Muscle of leg (tissue), 11 donors: Measurements from ENCODE around the gene TULP4. TPM values are rescaled to one million over a fixed set of nuclear protein-coding genes. Genes with fewer than 3 reads are reported as not detected.
A peak's percentile ranks its signal among the peaks of the same experiment; 100 is the strongest.

ENCODE experiments used
- DNase-seq: peaks from one replicate; pipeline ENCODE4 v3.0.0; 2013
- H3K27ac ChIP-seq: one replicate; pipeline ENCODE4 v1.5.1; 2013; ENCODE audit warnings: mild to moderate bottlenecking, low read length, control low read depth
- H3K27me3 ChIP-seq: one replicate; pipeline ENCODE4 v1.6.1; 2013; ENCODE audit warnings: low read length; ENCODE audit not compliant: control insufficient read depth, insufficient read depth
- H3K36me3 ChIP-seq: one replicate; pipeline ENCODE4 v1.6.1; 2013; ENCODE audit warnings: low read length; ENCODE audit not compliant: control insufficient read depth, insufficient read depth
- H3K4me1 ChIP-seq: one replicate; pipeline ENCODE4 v1.6.1; 2013; ENCODE audit warnings: low read length; ENCODE audit not compliant: control insufficient read depth, insufficient read depth
- H3K4me3 ChIP-seq: one replicate; pipeline ENCODE4 v1.5.1; 2013; ENCODE audit warnings: low read length, control low read depth
- H3K9me3 ChIP-seq: replicated peaks from 2 replicates; pipeline ENCODE4 v1.6.1; 2013; ENCODE audit warnings: low read depth, low read length; ENCODE audit not compliant: control insufficient read depth
- WGBS: methylation state at CpG from one replicate; pipeline ENCODE4 v1.1.5; 2013; ENCODE audit warnings: missing lambda C conversion rate; ENCODE audit not compliant: insufficient coverage; 5-methylcytosine and 5-hydroxymethylcytosine counted together
- polyA plus RNA-seq, 8 donors: library from polyadenylated mRNA; unstranded; fragments of 120-200 nt; gene quantifications; one replicate each; pipeline versions ENCODE4 v1.2.1 to v1.2.3, GENCODE V29; 2013; ENCODE audit warnings: inconsistent platforms in 1 of 8, low replicate concordance in 1 of 8; ENCODE audit not compliant: insufficient read length in 8 of 8, insufficient read depth in 1 of 8
- total RNA-seq: library from RNA; stranded (reverse); fragments of 120-200 nt; gene quantifications from one replicate; pipeline ENCODE4 v1.2.4, GENCODE V29; 2013

Gene TULP4
- total and polyA plus RNA-seq, 9 donors = 11.2 to 176 (median 17.8) TPM

DNA sequence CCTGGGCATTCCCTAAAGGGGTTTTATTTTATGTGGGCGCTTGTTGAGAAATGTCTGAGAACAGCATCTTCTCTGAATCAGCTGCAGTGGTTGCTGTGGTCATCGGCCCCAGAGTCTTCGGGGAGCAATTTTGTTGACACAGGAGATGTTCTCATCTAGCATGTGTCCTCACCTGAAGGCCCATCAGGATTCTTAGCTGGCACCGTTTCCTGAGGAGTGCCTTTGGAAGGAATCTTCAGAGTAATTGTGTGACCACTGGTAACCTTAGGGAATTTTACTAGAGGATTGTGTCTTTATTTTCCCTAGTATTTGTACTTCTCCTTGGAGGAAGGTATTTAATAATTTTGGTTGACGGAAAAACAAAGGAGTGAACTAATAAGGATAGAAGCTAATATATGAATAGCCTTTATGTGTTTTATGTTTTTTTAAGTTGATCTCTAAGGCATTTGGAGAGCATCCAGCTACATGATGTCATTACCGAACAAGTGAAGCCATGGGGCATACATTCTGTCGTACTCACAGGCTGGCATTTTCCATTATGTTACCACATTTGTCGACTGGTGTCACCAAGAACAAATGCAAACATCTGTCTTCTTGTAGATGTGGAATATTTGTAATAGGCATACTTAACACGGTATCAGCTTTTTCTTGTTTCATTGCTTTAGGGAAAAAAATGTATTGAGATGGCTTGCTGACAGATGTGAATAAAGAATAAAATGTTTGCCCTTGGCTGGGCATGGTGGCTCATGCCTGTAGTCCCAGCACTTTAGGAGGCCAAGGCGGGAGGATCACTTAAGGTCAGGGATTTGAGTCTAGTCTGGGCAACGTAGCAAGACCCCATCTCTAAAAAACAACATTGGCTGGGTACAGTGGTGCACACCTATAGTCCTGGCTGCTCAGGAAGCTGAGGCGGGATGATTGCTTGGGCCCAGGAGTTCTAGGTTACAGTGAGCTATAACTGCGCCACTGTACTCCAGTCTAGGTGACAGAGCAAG, 41.9 kb downstream of the TULP4 start:
- Histone ChIP-seq H3K4me3 (no peak overlapping the region), H3K27me3 (no peaks in the 10 kb centered on the region), H3K27ac (peak overlapping the region; percentile 43), H3K36me3 (no peaks in the 10 kb centered on the region), H3K4me1 (peaks cover 18% of the 10 kb centered on the region), H3K9me3 (no peaks in the 10 kb centered on the region)
- 89% methylated on average over 6 of the region's 13 CpGs for WGBS
- peak; percentile 74 for DNase-seq

DNA sequence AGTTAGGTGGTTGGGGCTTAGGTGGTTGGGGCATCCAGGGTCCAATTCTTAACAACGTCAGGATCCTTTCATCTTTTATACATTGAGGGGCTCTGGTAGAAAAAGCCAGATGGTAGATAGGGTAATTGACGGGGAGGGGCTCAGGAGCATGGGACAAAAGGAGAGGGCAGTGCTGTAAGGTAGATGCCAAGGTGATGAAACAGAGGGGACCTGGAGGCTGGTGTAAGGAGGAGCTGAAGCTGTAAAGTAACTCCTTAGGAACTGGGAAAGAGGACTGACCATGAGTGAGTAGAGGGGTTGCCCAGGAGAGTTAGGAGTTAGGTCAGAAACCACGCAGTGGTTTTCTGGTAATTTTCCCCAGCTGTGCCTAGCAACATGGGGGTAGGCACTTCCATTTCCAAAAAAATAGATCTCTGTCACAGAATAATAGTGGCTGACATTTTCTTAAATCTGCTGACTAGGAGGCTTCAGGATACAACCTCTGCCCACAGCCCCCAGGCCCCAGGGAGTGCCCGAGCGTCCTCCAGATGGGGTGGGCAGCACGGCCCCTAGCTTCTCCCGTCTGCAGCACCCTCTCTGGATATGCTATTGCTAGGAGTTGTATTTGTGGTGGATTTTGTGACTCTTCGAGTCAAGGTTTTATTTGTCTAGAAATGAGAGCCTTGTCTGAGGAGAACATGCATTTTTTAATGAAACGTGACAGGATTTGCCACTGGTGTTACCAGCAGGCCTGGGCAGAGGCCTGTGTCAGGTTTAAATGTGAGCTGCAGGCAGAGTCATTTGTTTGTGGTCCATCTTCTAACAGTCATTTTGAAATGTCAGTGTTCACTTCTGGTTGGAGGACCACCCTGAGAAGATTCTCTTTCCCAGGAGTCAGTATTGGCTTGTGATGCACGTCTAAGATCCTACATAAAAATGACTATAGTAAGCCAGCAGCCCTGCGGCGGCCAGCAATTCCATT, 44.6 kb downstream of the TULP4 start:
- peak; percentile 41 for DNase-seq
- Histone ChIP-seq H3K9me3 (no peaks in the 10 kb centered on the region), H3K27ac (no peak overlapping the region), H3K36me3 (no peaks in the 10 kb centered on the region), H3K4me3 (no peak overlapping the region), H3K27me3 (no peaks in the 10 kb centered on the region), H3K4me1 (peaks cover 23% of the 10 kb centered on the region)
- 72% methylated on average over 9 of the region's 12 CpGs for WGBS

DNA sequence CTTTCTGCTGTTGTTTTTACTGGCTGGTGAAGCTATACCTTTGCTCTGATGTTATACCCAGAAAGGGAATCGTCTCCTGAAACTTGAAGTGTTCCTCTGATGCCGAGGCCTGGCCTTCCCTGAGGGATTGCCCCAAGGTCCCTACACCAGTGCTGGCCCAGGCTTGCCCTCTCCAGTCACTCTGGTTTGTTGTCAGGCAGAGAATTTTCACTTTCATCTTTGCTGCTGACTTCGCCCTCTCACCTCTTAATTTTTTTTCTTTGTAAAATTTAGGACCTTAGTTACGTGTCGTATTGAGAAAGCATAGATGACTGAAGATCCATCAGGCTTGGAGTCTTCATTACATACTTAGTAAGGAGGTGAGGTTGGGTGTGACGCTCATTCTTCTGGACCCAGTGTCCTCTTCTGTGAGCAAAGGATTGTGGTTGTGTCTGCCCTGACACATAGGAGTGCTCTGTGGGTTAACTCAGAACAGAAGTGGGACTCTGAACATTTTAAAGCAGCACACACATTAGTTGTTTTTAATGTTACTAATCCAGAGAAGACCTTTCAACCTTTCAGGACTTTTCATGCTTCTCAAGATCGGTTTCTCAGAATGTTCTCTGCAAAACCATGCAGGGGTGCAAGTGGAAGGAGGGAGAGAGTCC, 45.4 kb downstream of the TULP4 start:
- 72% methylated on average over 4 of the region's 7 CpGs for WGBS
- no peaks in the 10 kb centered on the region for H3K36me3 ChIP-seq
- H3K4me1 ChIP-seq = peaks cover 23% of the 10 kb centered on the region
- no peaks in the 10 kb centered on the region for H3K9me3 ChIP-seq
- no peaks in the 10 kb centered on the region for H3K27me3 ChIP-seq
- no peak overlapping the region for H3K4me3 ChIP-seq
- no peak overlapping the region for H3K27ac ChIP-seq
- DNase-seq = no peak

DNA sequence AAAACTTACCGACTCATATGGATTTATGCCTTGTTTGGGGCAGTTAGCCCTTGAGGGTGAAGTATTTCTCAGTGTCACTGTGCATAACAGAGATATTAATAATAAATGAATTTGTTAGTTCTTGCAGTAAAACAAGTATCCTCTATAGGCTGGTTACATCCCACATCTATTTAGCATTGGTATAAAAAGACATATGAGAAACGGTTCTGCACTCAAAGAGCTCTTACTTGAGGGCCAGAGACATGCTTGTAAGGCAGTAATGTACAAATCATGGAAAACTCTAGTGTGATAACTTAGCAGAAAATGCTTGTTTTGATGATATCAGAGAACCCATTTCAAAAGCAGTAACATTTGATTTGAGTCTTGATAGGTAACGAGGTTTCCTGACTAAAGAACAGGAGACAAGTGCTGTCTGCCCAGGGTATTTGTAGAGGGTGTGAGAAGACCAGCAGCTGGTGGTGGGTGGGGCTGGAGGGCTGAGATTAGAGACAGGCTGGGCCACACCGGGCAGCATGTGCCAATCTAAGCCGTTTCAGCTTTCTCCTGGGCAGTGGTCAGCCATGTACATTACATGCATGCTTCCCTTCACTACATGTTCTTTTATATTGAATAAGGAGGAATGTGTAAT, 46.3 kb downstream of the TULP4 start:
- DNase-seq = peak; percentile 65
- Histone ChIP-seq H3K4me1 (peaks cover 23% of the 10 kb centered on the region), H3K27ac (peak overlapping the region; percentile 8), H3K36me3 (no peaks in the 10 kb centered on the region), H3K27me3 (no peaks in the 10 kb centered on the region), H3K9me3 (no peaks in the 10 kb centered on the region), H3K4me3 (no peak overlapping the region)
- 50% methylated on average over 1 of the region's 5 CpGs for WGBS

DNA sequence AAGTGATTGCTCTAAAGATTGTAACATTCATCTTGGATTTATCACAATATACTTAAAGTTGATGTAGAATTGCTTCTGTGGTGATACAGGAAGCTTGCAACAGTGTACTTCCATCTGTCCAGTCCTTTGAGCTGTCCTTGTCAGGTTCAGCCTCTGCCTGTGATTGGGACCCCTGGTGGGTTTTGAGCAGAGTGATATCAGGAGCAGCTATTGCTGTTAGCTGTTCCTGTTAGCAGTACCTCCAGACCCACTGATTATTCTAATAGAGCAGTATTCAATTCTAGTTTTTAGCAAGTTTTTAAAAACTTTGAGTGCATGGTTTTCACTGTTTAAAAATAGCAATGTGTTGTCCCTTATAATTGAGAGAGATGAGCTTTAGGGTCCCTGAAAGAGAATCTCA, 48.8 kb downstream of the TULP4 start:
- Histone ChIP-seq H3K4me3 (no peak overlapping the region), H3K9me3 (no peaks in the 10 kb centered on the region), H3K4me1 (peaks cover 17% of the 10 kb centered on the region), H3K27ac (no peak overlapping the region), H3K27me3 (no peaks in the 10 kb centered on the region), H3K36me3 (no peaks in the 10 kb centered on the region)
- no peak for DNase-seq

DNA sequence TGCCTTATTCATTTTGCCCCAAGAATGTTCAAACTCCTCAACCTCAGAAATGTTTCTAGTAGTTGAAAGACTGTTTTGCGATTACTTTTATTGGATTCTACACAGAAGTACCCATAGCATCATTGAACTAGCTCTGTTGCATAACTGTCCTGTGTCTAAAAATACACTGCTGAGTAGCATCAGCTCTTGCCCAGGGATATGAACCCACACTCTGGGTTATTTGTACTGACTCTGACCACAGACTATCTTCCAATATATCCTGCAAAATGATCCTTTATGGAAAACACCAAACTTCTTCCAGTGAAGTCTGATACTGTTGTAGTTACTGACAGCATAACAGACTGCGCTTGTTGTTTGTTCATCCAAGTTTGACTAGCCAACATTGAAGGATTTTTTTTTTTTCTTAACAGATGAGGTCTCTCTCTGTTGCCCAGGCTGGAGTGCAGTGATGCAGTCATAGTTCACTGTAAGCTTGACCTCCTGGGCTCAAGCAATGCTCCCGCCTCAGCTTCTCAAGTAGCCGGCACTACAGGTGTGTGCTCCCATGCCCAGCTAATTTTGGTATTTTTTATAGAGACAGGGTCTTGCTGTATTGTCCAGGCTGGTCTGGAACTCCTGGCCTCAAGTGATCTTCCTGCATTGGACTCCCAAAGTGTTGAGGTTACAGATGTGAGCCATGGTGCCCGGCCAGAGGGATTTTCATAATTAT, 49.9 kb downstream of the TULP4 start:
- no peak for DNase-seq
- no peaks in the 10 kb centered on the region for H3K36me3 ChIP-seq
- no peaks in the 10 kb centered on the region for H3K27me3 ChIP-seq
- no peak overlapping the region for H3K4me3 ChIP-seq
- no peaks in the 10 kb centered on the region for H3K9me3 ChIP-seq
- H3K27ac ChIP-seq = no peak overlapping the region
- peaks cover 12% of the 10 kb centered on the region for H3K4me1 ChIP-seq
- WGBS = 100% methylated on average over 3 of the region's 5 CpGs

DNA sequence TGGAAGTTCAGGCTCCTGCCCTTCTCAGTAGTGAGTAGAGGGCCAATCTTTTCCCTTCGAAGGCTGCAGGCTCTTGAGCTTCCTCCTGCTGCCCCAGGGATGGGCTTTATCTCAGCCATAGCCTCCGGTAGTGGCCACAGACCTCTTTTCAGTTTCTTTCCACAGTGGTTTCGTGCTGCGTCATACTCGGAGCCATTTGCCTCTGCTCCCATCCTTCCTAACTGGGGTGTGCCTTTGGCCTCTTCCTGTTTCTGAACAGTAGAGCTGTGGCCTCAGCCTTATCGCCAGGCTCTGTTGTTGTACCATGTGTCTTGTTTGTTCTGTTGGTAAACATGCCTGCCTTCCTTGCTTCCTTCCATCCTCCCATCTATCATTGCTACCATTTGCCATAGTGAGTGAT, 54.1 kb downstream of the TULP4 start:
- Histone ChIP-seq H3K9me3 (no peaks in the 10 kb centered on the region), H3K36me3 (no peaks in the 10 kb centered on the region), H3K27ac (no peak overlapping the region), H3K4me1 (peaks cover 2% of the 10 kb centered on the region), H3K27me3 (no peaks in the 10 kb centered on the region), H3K4me3 (no peak overlapping the region)
- DNase-seq = no peak
- 75% methylated on average over 4 of the region's 6 CpGs for WGBS

DNA sequence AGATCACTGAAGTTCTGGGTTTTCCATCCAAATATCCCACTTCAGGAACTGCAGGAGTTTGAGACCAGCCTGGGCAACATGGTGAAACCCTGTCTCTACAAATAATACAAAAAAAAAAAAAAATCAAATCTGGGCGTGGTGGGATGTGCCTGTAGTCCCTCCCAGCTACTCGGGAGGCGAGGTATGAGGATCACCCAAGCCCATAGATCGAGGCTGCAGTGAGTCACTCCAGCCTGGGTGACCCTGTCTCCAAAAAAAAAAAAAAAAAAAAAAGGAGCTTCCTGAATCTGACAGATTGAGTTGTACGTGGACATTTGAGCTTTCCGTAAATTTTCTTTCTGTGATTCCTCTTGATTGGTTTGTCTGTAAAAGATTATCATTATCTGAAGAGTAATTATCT, 55.6 kb downstream of the TULP4 start:
- peaks cover 2% of the 10 kb centered on the region for H3K4me1 ChIP-seq
- H3K27me3 ChIP-seq = no peaks in the 10 kb centered on the region
- no peaks in the 10 kb centered on the region for H3K9me3 ChIP-seq
- H3K4me3 ChIP-seq = no peak overlapping the region
- no peak for DNase-seq
- no peak overlapping the region for H3K27ac ChIP-seq
- 83% methylated on average over 1 of the region's 6 CpGs for WGBS
- no peaks in the 10 kb centered on the region for H3K36me3 ChIP-seq

DNA sequence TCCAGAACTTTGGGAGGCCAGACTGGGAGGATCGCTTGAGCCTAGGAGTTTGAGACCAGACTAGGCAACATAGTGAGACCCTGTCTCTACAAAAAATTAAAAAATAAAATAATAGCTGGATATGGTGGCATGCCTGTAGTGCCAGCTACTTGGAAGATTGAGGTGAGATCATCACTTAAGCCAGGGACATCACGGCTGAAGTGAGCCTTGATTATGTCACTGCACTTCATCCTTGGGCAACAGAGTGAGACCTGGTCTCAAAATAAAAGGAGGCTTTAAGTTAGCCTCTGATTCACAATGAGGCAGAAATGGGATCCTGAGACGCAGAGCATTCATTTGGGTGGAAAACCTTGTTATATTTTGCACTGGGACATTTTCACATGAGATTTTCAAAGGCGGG, 57.0 kb downstream of the TULP4 start:
- 95% methylated on average over 3 of the region's 4 CpGs for WGBS
- Histone ChIP-seq H3K4me1 (peaks cover 5% of the 10 kb centered on the region), H3K4me3 (no peak overlapping the region), H3K27me3 (no peaks in the 10 kb centered on the region), H3K27ac (no peak overlapping the region), H3K9me3 (no peaks in the 10 kb centered on the region), H3K36me3 (no peaks in the 10 kb centered on the region)
- DNase-seq = no peak
